Measurements from ENCODE around the gene KISS1R.

KISS1R gene

DNA sequence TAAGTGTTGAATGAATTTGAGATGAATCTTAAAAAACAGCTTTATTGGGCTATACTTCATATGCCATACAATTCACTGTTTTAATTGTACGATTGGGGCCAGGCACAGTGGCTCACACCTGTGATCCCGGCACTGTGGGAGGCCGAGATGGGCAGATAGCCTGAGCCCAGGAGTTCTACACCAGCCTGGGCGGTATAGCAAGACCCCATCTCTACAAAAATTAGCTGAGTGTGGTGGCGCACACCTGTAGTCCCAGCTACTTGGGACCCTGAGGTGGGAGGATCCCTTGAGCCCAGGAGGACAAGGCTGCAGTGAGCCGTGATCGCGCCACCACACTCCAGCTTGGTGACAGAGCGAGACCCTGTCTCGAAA lies 19.0 kb downstream of the KISS1R start:
- DNase-seq (ENCODE audit: low read depth, low spot score) = no peak

DNA sequence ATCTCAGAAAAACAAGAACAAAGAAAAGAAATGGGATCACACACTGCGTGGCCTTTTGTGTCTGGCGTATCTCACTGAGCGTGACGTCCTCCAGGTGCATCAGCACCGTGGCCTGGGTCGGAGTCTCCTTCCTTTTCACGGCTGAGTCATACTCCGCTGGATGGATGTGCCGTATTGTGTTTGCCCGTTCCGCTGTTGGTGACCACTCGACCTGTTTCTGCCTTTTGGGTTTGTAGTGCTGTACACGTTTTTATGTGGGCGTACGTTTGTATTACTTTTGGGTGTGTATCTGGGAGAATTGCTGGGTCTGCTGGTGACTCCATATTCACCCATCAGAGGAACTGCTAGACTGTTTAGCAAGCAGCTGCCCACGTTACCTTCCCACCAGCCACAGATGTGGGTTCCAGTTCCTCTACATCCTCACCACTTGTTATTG lies 20.1 kb downstream of the KISS1R start:
- no peak for DNase-seq (ENCODE audit: low read depth, low spot score)

DNA sequence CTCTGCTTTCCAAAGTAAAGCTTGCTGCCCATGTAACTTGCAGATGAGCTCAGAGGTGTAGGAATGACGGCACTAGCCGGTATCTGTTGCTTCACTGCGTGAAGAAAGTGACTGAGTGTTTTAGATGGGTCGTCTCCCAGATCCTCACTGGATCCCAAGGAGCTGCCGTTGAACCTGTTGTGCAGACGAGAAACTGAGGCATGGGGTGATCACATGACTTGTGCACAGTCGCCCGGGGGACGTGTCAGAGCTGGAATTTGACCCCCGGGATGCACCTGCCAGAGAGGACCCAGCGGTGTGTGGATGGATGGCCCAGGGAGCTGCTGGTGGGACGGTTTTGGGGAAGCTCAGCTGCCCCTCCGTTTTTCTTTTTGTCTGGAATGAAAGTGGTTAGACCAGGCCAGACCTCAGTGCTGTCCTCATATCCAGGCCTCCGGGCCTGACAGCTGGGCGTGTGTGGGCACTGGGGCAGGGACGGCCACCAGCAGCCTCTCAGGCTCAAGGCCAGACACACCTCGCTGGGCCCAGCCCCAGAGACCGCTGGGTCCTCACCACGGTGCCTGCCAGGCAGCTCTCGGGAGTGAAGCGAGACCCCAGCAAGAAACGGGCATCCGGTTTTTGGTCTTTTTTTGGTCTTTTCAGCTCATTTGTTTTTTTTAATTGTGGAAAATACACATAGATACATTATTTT lies 21.2 kb downstream of the KISS1R start:
- no peak for DNase-seq (ENCODE audit: low read depth, low spot score)

DNA sequence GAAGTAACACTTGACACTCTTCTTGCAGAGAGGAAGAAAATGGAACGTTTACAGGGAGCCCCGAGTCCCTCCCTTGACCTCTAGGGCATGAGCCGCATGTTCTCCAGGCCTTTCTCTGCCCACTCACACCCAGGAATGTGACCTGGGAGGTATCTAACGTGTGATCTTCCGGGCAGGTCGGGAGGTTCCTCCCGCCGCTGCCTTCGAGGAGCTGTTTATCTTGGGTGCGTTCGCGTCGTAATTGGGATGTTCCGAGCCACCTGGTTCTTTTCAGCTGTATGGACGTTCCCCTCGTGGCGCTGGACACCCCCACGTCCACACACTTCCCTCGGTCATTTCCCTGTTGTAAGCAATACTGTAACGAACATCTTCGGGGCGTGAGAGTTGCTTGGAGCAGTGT lies 22.3 kb downstream of the KISS1R start:
- no peak for DNase-seq (ENCODE audit: low read depth, low spot score)

DNA sequence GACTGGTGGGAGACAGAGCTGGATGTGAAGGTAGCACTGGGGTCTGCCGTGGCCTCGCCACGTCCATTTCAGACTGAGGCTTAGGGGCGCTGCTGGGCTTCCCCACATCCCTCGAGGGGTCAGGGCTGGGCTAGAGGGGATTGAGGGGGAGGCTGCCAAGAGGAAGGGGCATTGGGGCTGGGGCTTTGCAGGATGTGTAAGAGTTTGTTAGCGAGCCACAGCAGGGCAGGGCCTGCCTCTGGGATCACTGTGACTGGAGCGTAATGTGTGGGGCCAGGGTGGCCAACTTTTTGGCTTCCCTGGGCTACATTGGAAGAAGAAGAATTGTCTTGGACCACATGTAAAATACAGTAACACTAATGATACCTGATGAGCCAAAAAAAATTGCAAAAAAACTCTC lies 22.8 kb downstream of the KISS1R start:
- no peak for DNase-seq (ENCODE audit: low read depth, low spot score)

DNA sequence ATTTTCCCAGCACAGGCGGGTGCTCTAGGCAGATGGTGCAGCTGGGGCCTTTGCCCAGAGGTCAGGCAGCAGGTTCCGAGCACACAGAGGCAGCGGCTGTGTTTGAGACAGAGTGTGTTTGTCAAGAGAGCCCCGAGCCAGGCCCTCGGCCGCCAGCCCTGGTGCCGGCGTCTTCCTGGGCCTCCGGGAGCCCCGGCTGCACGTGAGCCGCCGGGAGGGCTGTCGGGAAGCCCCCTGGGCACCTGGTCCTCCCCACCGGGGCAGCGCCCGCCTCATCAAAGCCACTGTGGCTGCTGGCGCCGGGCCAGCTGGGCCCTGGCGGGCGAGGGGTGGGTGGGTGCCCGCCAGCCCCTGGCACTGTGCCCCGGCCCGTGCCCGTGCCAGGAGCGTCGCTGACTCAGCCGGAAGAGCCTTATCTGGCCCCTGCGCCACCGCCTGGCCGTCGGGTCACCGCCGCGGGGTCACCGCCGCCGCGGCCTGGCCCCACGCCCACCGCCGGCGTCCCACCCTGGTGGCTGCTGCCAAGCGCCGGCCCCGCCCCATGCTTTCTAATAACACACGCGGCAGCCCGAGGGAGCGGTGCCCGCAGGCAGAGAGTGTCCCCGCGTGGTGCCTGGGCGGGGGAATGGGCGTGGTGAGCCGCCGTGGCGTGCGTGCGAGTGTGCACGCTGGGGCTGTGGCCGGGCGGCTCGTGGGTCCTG lies 23.6 kb downstream of the KISS1R start:
- DNase-seq (ENCODE audit: low read depth, low spot score) = no peak

DNA sequence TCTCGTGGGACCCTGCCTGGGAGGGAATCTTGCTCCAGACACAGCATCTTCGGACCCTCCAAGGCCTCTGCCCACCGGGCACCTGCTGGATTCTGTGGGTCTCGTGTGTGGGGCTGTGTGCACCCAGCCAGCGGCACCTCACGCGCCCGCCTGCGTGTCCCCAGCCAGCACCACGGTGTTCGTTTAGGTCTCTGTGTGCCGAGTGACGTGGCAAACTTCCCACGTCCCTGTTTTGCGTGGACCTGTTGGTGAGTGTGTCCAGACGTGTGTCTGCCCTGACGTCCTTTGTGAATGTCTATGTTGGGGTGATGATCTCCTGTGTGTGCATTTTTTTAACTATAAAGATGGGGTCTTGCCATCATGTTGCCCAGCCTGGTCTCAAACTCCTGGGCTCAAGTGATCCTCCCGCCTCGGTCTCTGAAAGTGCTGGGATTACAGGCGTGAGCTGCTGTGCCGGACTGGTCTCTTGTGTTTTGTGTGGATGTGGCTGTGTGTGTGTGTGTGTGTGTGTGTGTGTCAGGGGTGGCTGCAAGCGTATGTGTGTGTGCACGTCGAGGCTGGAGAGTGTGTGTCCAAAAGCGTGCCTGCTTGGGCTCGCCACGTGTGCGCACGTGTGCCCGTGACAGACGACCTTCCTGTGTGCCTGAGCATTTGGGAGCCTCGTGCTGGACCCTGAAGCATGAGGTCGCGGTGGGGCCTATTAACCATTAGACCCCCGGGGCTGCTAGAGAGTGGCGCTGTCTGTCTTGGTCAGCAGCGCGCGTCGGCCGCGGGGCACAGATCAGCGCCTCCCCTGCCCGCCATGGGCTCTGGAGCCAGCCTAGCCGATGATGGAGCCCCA lies 24.4 kb downstream of the KISS1R start:
- DNase-seq (ENCODE audit: low read depth, low spot score) = no peak

DNA sequence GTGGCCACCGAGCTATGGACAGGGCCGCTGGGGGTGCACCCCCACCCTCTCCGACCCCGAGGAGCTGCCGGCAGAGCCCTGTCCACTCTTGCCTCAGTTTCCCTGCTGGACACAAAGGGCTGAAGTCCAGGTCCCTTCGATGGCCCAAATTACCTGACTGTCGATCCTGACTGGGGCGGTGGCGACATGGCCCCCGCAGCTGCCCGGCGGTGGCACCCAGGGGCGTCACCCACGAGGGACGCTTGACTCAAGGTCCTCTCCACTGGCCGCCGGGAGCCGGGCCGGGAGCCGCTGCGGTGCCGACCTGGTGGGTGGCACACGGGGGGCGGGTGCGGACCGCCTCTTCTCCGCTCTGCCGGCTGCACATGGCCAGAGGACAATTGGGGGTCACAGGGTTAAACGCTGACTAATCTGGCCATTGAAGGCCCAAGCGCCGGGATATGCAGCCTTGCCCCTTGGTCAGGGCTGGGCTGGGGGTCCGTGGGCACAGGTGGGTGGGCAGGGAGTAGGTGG lies 25.1 kb downstream of the KISS1R start:
- no peak for DNase-seq (ENCODE audit: low read depth, low spot score)

DNA sequence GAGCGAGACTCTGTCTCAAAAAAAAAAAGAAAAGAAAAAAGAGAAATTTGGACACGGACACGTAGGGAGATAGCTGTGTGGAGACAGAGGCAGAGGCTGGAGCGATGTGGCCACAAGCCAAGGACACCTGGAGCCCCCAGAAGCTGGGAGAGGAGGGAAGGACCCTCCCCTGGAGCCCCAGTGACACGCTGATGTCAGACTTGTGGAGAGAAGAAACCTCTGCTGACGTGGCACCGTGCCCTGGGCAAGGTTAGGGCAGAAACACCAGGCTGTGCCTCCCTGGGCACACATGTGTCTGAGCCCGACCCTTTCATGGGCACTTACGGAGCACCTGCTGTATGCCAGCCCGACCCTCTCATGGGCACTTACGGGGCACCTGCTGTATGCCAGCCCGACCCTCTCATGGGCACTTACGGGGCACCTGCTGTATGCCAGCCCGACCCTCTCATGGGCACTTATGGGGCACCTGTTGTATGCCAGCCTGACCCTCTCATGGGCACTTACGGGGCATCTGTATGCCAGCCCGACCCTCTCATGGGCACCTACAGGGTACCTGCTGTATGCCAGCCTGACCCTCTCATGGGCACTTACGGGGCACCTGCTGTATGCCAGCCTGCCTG lies 26.5 kb downstream of the KISS1R start:
- no peak for DNase-seq (ENCODE audit: low read depth, low spot score)

DNA sequence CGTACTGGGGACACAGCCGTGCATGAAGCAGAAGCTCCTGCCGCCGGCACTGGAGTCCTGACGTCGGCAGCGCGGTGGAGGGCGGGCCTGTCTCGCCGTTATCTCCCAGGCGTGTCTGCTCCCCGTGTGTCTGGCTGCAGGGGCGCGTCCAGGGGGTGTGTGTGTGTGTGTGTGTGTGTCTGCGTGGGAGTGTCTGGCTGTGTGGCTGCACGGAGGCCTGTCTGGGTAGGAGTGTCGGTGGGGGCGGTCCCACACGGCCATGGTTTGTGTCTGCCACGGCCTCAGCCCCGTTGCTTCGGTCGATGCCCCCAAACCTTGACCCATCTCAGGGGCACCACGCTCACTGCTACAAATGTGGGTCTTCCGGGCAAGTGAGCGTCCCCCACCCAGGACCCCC lies 27.0 kb downstream of the KISS1R start:
- no peak for DNase-seq (ENCODE audit: low read depth, low spot score)

DNA sequence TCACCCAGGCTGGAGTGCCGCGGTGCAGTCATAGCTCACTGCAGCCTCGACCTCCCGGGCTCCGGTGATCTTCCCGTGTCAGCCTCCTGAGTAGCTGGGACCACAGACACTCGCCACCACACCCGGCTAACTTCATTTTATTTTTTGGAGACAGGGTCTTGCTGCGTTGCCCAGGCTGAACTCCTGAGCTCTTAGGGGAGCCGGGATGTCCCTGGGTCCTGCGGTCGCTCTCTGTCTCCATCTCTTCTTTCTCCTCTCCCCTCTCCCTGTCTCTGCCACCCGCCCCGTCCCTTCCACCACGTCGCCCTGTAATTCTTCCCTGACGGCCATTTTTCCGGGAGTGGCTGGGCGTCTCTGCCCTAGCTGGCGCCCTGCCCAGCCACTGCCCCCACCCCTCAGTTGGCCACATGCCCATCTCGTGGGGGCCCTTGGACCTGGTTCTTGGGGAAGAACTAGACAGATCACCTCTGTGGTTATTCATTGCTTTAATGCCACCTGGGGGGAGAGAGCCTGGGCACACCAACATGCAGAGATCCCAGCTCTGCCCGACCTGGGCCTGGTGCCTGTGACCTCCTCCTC lies 27.6 kb downstream of the KISS1R start:
- no peak for DNase-seq (ENCODE audit: low read depth, low spot score)

DNA sequence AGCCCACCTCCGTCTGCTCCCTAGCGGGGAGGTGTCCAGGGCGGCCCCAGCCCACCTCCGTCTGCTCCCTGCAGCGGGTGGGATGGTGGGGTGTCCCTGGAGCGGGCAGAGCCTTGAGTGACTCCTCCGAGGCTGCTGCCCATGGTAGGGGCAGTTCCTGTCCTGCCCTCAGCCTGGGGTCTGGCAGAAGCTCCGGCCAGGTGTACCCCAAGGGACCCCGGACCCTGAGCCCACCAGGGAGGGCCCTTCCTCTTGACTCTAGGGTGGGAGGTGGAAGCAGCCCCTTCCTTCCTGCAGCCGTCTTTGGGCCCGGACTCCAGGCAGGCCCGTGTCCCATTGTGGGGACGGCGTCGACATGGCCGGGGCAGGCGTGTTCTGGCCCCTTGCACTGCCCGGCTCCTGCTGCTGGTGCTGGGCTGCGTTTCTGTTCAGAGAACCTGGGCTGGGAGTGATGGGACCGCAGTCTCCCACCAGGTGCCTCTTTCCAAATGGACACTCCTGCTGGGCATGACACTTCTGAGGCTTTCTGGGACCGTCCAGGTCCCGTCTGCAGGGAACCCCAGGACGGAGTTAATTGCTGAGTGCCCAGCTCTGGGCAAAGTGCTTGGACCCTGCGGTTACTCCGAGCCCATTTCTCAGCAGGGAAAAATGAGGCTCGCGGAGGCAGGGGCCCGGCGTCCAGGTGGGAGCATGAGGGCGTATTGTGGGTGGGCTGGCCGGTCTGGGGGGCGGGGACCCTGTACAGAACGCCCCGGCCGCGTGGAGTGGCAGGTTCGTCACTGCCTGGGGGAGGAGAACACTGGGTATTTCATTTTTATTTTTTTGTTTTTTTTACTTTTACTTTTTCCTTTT lies 28.5 kb downstream of the KISS1R start:
- no peak for DNase-seq (ENCODE audit: low read depth, low spot score)

DNA sequence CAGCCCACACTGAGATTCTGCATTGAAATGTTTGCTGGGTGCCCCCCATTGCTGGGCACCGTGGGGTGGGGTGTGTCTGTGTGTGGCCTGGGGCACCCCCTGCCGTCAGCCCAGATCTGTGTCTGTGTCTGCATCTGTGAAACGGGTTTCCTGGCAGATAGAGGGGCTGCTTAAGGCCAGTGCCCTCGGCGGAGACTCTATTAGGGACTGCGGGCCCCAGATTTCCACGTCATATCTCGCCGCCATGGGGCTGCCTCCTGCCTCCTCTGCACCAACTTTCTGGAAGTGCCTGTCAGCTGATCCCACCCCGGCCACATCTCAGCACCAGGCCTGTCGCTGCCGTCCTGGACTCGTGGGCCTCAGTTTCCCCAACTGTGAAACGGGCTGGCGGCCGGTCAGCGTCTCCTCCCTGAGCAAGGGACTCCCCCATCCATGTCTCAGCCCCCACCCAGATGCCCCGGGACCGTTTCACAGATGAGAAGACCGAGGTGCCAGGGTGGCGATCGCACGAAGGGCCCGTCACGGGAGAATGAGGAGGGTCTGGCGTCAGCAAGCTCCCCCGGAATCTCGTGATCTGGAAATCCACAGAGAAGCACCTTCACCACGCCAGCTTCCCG lies 30.1 kb downstream of the KISS1R start:
- no peak for DNase-seq (ENCODE audit: low read depth, low spot score)

DNA sequence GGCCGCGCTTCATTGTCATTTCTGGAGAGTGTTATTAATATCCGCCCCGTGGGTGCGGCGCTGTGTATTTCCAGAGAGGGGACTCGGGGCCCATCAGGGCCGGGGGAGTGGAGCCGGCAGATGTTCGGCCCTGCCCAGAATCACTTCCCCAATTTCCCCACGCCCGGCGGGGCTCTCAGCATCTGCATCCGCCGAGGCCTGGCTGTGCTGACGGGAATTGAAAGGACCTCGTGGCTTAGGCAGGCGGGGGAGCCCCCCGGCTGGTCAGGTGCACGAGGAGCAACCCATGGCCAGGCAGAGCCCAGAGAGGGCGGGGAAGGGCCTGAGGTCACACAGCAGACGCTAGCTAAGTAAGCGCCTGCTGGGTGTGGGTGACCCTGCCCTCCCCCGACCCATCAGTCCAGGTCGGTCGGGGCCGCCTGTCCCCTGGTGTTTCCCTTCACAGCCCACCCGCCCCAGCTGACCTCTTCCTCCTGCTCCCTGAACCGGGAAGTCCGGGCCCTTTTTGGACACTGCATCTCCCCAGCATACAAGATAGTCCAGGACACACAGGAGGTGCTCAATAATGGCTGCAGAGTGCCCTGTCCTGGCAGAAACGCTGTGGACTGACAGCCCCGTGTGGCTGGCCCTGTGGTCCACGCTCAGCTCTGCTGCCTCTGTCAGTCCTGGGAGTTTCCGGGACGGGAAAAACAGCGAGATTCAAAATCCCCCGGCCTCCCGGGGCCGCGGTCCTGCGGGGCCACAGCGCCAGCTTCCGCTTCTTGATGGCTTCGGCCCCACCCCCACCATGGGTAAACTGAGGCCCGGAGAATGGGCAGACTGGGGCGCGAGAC lies 30.8 kb downstream of the KISS1R start:
- DNase-seq (ENCODE audit: low read depth, low spot score) = no peak

DNA sequence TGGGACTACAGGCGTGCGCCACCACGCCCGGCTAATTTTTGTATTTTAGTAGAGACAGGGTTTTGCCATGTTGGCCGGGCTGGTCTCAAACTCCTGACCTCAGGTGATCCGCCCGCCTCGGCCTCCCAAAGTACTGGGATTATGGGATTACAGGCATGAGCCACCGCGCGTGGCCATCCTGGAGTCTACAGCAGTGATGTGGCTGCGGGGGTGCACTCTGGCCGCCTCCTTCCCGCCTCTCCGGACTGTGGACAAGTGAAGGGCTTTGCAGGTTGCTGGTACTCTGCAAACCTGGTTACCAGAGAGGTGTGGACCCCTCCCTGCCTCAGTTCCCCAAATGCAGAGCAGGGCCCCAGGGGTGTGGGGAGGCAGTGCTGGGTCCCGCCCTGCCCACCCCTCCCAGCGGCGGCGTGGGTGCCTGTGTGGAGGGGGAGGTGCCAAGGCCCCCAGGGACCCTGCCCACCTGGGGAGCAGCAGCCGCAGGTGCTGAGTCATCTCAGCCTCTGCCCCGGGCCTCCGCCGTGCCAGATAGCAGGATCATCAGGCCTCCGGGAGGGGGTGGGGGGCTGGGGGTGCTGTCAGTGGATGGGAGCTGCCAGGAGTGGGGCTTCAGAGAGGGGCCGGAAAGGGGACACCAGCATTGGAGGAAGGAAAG lies 31.8 kb downstream of the KISS1R start:
- DNase-seq (ENCODE audit: low read depth, low spot score) = no peak

DNA sequence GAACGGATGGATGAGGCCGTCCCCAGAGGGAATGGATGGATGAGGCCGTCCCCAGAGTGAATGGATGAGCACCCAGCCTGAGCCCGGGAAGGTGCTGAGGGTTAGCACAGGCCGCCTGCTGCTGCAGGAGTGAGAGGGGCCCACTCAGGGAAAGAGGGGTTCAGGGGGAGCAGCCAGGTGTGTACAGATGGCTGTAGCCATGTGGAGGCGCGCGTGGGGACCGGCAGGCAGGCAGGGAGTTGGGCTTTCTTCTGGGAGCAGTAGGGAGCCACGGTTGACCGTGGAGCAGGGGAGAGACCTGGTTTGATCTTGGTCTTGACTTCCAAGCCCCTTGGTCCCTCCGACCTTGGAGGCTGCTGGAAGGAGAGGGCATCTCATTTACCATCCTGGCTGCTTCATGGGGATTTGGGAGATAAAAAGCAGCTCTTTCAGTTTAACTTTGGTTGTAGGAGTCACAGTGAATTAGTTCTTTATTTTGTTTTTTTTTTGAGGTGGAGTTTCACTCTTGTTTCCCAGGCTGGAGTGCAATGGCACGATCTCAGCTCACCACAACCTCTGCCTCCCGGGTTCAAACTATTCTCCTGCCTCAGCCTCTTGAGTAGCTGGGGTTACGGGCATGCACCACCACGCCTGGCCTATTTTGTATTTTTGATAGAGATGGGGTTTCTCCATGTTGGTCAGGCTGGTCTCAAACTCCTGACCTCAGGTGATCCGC lies 33.4 kb downstream of the KISS1R start:
- no peak for DNase-seq (ENCODE audit: low read depth, low spot score)

DNA sequence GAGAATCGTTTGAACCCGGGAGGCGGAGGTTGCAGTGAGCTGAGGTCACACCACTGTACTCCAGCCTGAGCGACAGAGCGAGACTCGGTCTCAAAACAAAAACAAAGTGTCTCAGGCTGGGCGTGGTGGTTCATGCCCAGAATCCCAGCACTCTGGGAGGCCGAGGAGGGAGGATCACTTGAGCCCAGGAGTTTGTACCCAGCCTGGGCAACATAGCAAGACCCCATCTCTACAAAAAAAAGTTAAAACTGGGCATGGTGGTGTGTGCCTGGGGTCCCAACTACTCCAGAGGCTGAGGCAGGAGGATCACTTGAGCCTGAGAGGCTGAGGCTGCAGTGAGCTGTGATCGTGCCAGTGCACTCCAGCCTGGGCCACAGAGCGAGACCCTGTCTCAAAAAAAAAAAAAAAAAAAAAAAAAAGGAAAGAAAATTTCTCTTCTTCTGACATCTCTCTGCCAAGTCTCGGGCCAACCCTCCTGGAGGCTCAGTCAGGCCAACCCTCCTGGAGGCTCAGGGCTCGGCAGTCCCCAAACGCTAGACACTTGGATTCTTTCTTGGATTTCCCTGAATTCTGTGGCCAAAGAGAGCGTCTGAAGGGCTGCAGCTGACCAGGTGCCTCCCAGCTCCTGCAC lies 35.0 kb downstream of the KISS1R start:
- no peak for DNase-seq (ENCODE audit: low read depth, low spot score)
